Activated CD4-positive, alpha-beta T cell treated with anti-CD3 and anti-CD28 coated beads, Interleukin-2, amount 50 U/mL, for 48 hours (primary cell): ENCODE data around the gene ACTG1.

ENCODE experiments used
- DNase-seq, 2 experiments: peaks; one replicate each; pipeline ENCODE4 v3.0.0-alpha.2; 2020

ACTG1 gene

GRCh38 chr17:81544281-81544974 lies 31.8 kb upstream of the ACTG1 start:
- no peak for DNase-seq

GRCh38 chr17:81543756-81544155 lies 31.2 kb upstream of the ACTG1 start:
- no peak for DNase-seq

GRCh38 chr17:81543339-81543675 lies 30.7 kb upstream of the ACTG1 start:
- no peak for DNase-seq

- DNase-seq: no peak
Observed at GRCh38 chr17:81542431-81543338, 30.1 kb upstream of the ACTG1 start.

- no peak for DNase-seq
Observed at GRCh38 chr17:81541123-81541522, 28.5 kb upstream of the ACTG1 start.

- DNase-seq: no peak
Observed at GRCh38 chr17:81540676-81541027, 28.1 kb upstream of the ACTG1 start.

GRCh38 chr17:81539961-81540675 lies 27.5 kb upstream of the ACTG1 start:
- no peak for DNase-seq

- DNase-seq: no peak
Observed at GRCh38 chr17:81539571-81539900, 26.9 kb upstream of the ACTG1 start.

- DNase-seq: no peak
Observed at GRCh38 chr17:81538651-81539570, 26.3 kb upstream of the ACTG1 start.

- DNase-seq: no peak
Observed at GRCh38 chr17:81537856-81538555, 25.4 kb upstream of the ACTG1 start.

- DNase-seq: peak; percentile 37
Observed at GRCh38 chr17:81537343-81537855, 24.8 kb upstream of the ACTG1 start.

GRCh38 chr17:81536299-81537290 lies 24.0 kb upstream of the ACTG1 start:
- DNase-seq: no peak

- DNase-seq: no peak
Observed at GRCh38 chr17:81535480-81536298, 23.1 kb upstream of the ACTG1 start.

- no peak for DNase-seq
Observed at GRCh38 chr17:81535007-81535328, 22.4 kb upstream of the ACTG1 start.

GRCh38 chr17:81534157-81535006 lies 21.8 kb upstream of the ACTG1 start:
- no peak for DNase-seq

GRCh38 chr17:81533339-81534141 lies 20.9 kb upstream of the ACTG1 start:
- DNase-seq: no peak

GRCh38 chr17:81532490-81533287 lies 20.1 kb upstream of the ACTG1 start:
- no peak for DNase-seq
